Panc1 (cell line): ENCODE data around the gene SND1. TPM values are rescaled to one million over a fixed set of nuclear protein-coding genes. Genes with fewer than 3 reads are reported as not detected.

Experiments
- ATAC-seq: fragments of 200-7000 bp; cut with Tn5 transposase; 2 replicates; pipeline ENCODE4 v1.9.1; 2020; ENCODE audit warnings: mild to moderate bottlenecking, moderate library complexity
- BruUV-seq: library from RNA; stranded (reverse); fragments of 400-500 nt; replicated peaks from 2 replicates; lab custom pipeline; 2021; lab: Mats Ljungman, UMichigan
- CTCF ChIA-PET: fragments of 300-600 bp; sonication (Branson Sonifier 250); formaldehyde crosslinking; loops from one replicate; lab custom pipeline; 2022; ENCODE audit warnings: antibody characterized with exemption; lab: Charles Lee
- POLR2A ChIA-PET: fragments of 300-600 bp; sonication (Branson Sonifier 250); formaldehyde crosslinking; loops from one replicate; lab custom pipeline; 2022; ENCODE audit warnings: antibody characterized with exemption; lab: Charles Lee
- DNase-seq: peaks from one replicate; pipeline ENCODE4 v3.0.0-alpha.2; 2010; ENCODE audit warnings: low read depth, low spot score
- H3K27ac ChIP-seq: 2 replicates; pipeline ENCODE4 v1.5.1; 2011; ENCODE audit warnings: mild to moderate bottlenecking, low read length, inconsistent platforms
- H3K27me3 ChIP-seq: fragments of 200-500 bp; sonication (Bioruptor generic); 2 replicates; pipeline ENCODE4 v1.6.0; 2014; ENCODE audit warnings: low read length, inconsistent platforms; ENCODE audit not compliant: control insufficient read depth, insufficient read depth
- H3K36me3 ChIP-seq: fragments of 200-500 bp; sonication (Bioruptor generic); 2 replicates; pipeline ENCODE4 v1.5.1; 2014; ENCODE audit warnings: inconsistent platforms, mild to moderate bottlenecking, low read length, moderate library complexity; ENCODE audit not compliant: control insufficient read depth, insufficient read depth
- H3K4me1 ChIP-seq: 2 replicates; pipeline ENCODE4 v1.5.1; 2011; ENCODE audit warnings: inconsistent platforms, mild to moderate bottlenecking, low read length, moderate library complexity; ENCODE audit not compliant: control insufficient read depth, insufficient read depth
- H3K4me3 ChIP-seq, 2 experiments: 2 replicates each; pipeline ENCODE4 v1.5.1; 2011 to 2012; ENCODE audit warnings: low read depth in 2 of 2, low read length in 2 of 2, mild to moderate bottlenecking in 2 of 2, inconsistent platforms in 1 of 2, moderate library complexity in 1 of 2
- H3K9me3 ChIP-seq: fragments of 200-500 bp; sonication (Bioruptor generic); 2 replicates; pipeline ENCODE4 v1.5.1; 2014; ENCODE audit warnings: low read depth, mild to moderate bottlenecking, inconsistent platforms, low read length, moderate library complexity; ENCODE audit not compliant: control insufficient read depth, insufficient read depth
- POLR2AphosphoS5 ChIP-seq: IDR thresholded peaks from 2 replicates; pipeline ENCODE4 v1.6.1; 2012; ENCODE audit warnings: mild to moderate bottlenecking, low read depth, low read length, moderate library complexity
- SIN3A ChIP-seq: IDR thresholded peaks from 2 replicates; pipeline ENCODE4 v1.6.1; 2012; ENCODE audit warnings: low read depth, mild to moderate bottlenecking, low read length, moderate library complexity, borderline replicate concordance; ENCODE audit not compliant: insufficient read depth
- TCF7L2 ChIP-seq: IDR thresholded peaks from 2 replicates; pipeline ENCODE4 v1.6.1; 2011; ENCODE audit warnings: mild to moderate bottlenecking, low read depth, low read length, inconsistent platforms
- in situ Hi-C: cut with HindIII; loops from 2 replicates; pipeline ENCODE4 v1.10.0; 2016; ENCODE audit warnings: low sequenced_read_pairs, low pct_unique_long_range_greater_than_20kb
- intact Hi-C: fragments of 100-400 bp; cut with micrococcal nuclease; formaldehyde crosslinking; loops from one replicate; pipeline ENCODE4 v1.10.0; 2022; ENCODE audit not compliant: unreplicated experiment
- total RNA-seq: library from RNA; stranded (reverse); gene quantifications from one replicate; pipeline ENCODE4 v1.2.1, GENCODE V29; 2021; ENCODE audit not compliant: unreplicated experiment
- TF ChIP-seq, protein P1 (sequence below): fragments of 450-650 bp; IDR thresholded peaks from 2 replicates; pipeline ENCODE4 v1.5.1; 2017; ENCODE audit warnings: mild to moderate bottlenecking
- TF ChIP-seq, protein P2 (sequence below), 2 experiments: IDR thresholded peaks; 2 replicates each; pipeline ENCODE4 v1.6.1; 2011 to 2012; ENCODE audit warnings: low read depth in 2 of 2, control low read depth in 1 of 2, low read length in 1 of 2, mild to moderate bottlenecking in 1 of 2, moderate library complexity in 1 of 2; ENCODE audit not compliant: insufficient read depth in 1 of 2

SND1 gene
- total RNA-seq, 1 experiment from 2014 or later = 176 TPM

DNA sequence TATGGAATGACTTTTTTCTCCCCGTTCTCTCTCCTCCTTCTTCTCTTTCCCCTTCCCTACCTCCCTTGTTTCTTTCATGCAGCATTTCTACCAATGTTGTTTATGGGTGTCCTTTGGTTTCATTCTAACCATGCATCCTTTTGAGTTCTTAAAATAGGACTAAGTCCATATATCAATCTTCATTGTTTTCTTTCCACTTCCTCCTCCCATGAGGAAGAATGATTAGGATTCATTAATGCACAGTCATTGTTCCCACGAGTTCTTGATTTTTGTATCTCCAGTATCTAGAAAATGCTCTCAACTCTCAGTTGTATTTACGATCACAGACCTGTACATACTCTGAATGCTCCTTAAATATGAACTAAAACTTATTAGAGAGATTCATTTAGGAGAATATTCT is 226.0 kb downstream of the SND1 start:
- intact Hi-C loops = no loop called here
- ATAC-seq (no peak), DNase-seq (no peak)
- no peak overlapping the region for H3K4me3 ChIP-seq
- in situ Hi-C loops = no loop called here
- no TSS peak for BruUV-seq
- no peak overlapping the region for H3K27ac ChIP-seq
- no peaks in the 10 kb centered on the region for H3K4me1 ChIP-seq
- H3K9me3 ChIP-seq = no peaks in the 10 kb centered on the region
- ChIA-PET CTCF (no interaction called here), POLR2A (no interaction called here)
- no peaks in the 10 kb centered on the region for H3K36me3 ChIP-seq
- no peaks in the 10 kb centered on the region for H3K27me3 ChIP-seq
- TF ChIP-seq SIN3A (no peak), TCF7L2 (no peak)

DNA sequence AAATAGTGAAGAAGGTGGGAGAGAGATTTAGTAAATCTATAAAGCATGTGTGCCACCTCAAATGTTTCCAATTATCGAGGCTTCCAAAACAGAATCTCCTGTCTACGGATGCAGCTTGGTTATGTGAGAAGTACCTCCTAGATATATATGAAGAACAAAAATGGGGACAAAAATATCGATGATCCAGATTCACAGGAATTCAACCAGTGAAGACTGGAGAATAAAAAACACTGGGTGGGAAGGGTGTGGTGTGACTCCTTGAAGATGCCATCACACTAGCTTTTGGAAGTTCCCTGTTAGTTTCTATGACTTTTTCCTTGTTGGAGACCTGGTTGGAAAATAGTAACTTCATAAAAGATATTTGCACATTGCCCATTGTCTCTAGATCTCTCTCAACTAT is 226.8 kb downstream of the SND1 start:
- Histone ChIP-seq H3K9me3 (no peaks in the 10 kb centered on the region), H3K27ac (no peak overlapping the region), H3K4me1 (no peaks in the 10 kb centered on the region), H3K27me3 (no peaks in the 10 kb centered on the region), H3K4me3 (no peak overlapping the region), H3K36me3 (no peaks in the 10 kb centered on the region)
- TF ChIP-seq POLR2AphosphoS5 (no peak), SIN3A (no peak), TCF7L2 (no peak)
- TF ChIP-seq, protein P1, sequence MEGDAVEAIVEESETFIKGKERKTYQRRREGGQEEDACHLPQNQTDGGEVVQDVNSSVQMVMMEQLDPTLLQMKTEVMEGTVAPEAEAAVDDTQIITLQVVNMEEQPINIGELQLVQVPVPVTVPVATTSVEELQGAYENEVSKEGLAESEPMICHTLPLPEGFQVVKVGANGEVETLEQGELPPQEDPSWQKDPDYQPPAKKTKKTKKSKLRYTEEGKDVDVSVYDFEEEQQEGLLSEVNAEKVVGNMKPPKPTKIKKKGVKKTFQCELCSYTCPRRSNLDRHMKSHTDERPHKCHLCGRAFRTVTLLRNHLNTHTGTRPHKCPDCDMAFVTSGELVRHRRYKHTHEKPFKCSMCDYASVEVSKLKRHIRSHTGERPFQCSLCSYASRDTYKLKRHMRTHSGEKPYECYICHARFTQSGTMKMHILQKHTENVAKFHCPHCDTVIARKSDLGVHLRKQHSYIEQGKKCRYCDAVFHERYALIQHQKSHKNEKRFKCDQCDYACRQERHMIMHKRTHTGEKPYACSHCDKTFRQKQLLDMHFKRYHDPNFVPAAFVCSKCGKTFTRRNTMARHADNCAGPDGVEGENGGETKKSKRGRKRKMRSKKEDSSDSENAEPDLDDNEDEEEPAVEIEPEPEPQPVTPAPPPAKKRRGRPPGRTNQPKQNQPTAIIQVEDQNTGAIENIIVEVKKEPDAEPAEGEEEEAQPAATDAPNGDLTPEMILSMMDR = no peak
- TF ChIP-seq, protein P2, sequence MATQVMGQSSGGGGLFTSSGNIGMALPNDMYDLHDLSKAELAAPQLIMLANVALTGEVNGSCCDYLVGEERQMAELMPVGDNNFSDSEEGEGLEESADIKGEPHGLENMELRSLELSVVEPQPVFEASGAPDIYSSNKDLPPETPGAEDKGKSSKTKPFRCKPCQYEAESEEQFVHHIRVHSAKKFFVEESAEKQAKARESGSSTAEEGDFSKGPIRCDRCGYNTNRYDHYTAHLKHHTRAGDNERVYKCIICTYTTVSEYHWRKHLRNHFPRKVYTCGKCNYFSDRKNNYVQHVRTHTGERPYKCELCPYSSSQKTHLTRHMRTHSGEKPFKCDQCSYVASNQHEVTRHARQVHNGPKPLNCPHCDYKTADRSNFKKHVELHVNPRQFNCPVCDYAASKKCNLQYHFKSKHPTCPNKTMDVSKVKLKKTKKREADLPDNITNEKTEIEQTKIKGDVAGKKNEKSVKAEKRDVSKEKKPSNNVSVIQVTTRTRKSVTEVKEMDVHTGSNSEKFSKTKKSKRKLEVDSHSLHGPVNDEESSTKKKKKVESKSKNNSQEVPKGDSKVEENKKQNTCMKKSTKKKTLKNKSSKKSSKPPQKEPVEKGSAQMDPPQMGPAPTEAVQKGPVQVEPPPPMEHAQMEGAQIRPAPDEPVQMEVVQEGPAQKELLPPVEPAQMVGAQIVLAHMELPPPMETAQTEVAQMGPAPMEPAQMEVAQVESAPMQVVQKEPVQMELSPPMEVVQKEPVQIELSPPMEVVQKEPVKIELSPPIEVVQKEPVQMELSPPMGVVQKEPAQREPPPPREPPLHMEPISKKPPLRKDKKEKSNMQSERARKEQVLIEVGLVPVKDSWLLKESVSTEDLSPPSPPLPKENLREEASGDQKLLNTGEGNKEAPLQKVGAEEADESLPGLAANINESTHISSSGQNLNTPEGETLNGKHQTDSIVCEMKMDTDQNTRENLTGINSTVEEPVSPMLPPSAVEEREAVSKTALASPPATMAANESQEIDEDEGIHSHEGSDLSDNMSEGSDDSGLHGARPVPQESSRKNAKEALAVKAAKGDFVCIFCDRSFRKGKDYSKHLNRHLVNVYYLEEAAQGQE (IDR thresholded peaks at IDR 0.05; ENCODE audit: insufficient read depth in 1 of 2, low read depth in 2 of 2, low read length in 1 of 2) = no peak
- ChIA-PET CTCF (no interaction called here), POLR2A (no interaction called here)
- ATAC-seq = no peak
- intact Hi-C loops = no loop called here
- no peak for DNase-seq
- no TSS peak for BruUV-seq
- in situ Hi-C loops = no loop called here

DNA sequence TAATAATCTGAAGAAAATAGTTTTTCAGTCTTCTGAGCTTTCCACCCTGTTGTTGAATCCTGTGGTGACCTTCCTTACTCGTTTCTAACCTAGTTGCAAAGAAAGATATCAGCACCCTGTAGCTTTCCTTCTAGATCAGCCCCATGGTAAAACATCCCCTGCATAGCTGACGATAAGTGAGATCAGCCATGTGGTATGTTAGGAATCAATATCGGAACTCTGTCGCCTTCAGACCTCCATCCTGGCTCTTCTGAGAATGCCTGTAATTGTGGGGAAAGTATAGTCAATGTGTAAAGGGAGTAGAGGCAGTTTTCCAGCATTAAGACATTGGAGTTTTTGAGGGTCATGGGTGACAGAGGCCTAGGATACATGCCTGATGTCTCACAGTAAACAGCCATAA is 227.4 kb downstream of the SND1 start:
- no peak overlapping the region for H3K27ac ChIP-seq
- H3K27me3 ChIP-seq = no peaks in the 10 kb centered on the region
- ChIA-PET CTCF (no interaction called here), POLR2A (no interaction called here)
- BruUV-seq = no TSS peak
- ATAC-seq (no peak), DNase-seq (no peak)
- TF ChIP-seq, protein P1 = no peak
- TF ChIP-seq POLR2AphosphoS5 (no peak), TCF7L2 (no peak), SIN3A (no peak)
- TF ChIP-seq, protein P2 (IDR thresholded peaks at IDR 0.05; ENCODE audit: insufficient read depth in 1 of 2, low read depth in 2 of 2, low read length in 1 of 2) = no peak
- in situ Hi-C loops = no loop called here
- no peaks in the 10 kb centered on the region for H3K4me1 ChIP-seq
- H3K4me3 ChIP-seq = no peak overlapping the region
- no peaks in the 10 kb centered on the region for H3K36me3 ChIP-seq
- no peaks in the 10 kb centered on the region for H3K9me3 ChIP-seq
- intact Hi-C loops = no loop called here
